WTC11 (cell line): Measurements from ENCODE around the gene TOMM40L. TPM values are rescaled to one million over a fixed set of nuclear protein-coding genes. Genes with fewer than 3 reads are reported as not detected.

Experiments
- ATAC-seq: fragments of 200-7000 bp; cut with Tn5 transposase; 2 replicates; pipeline ENCODE4 v1.10.0; 2021; ENCODE audit warnings: mild to moderate bottlenecking, moderate library complexity
- CTCF ChIA-PET: fragments of 300-600 bp; sonication (Branson Sonifier 250); formaldehyde crosslinking; loops from one replicate; lab custom pipeline; 2021; ENCODE audit warnings: antibody characterized with exemption; lab: Charles Lee
- POLR2A ChIA-PET: fragments of 350-600 bp; sonication (Branson Sonifier 250); formaldehyde crosslinking; loops from one replicate; lab custom pipeline; 2021; ENCODE audit warnings: antibody characterized with exemption; lab: Charles Lee
- DNase-seq: peaks from one replicate; pipeline ENCODE4 v3.0.0; 2021; ENCODE audit warnings: low spot score
- H3K27ac Mint-ChIP-seq: 2 replicates; pipeline ENCODE4 v1.8.0; 2021; ENCODE audit warnings: mixed read lengths
- H3K27me3 Mint-ChIP-seq: 2 replicates; pipeline ENCODE4 v1.8.0; 2021; ENCODE audit warnings: low read depth, mild to moderate bottlenecking, moderate library complexity, mixed read lengths
- H3K36me3 Mint-ChIP-seq: 2 replicates; pipeline ENCODE4 v1.8.0; 2021; ENCODE audit warnings: mixed read lengths
- H3K4me1 Mint-ChIP-seq: 2 replicates; pipeline ENCODE4 v1.8.0; 2022; ENCODE audit warnings: mixed read lengths
- H3K4me3 Mint-ChIP-seq: 2 replicates; pipeline ENCODE4 v1.8.0; 2021; ENCODE audit warnings: mild to moderate bottlenecking, moderate library complexity, mixed read lengths
- H3K9me3 Mint-ChIP-seq: 2 replicates; pipeline ENCODE4 v1.8.0; 2021; ENCODE audit warnings: mixed read lengths
- ETV6 ChIP-seq: sonication (generic); formaldehyde crosslinking; IDR thresholded peaks from 2 replicates; pipeline ENCODE4 v1.8.1; 2022; ENCODE audit warnings: mild to moderate bottlenecking, missing genetic modification reagents
- NFE2L1 ChIP-seq: sonication (generic); formaldehyde crosslinking; IDR thresholded peaks from 2 replicates; pipeline ENCODE4 v1.8.1; 2023; ENCODE audit warnings: missing genetic modification reagents
- RELA ChIP-seq: sonication (generic); formaldehyde crosslinking; IDR thresholded peaks from 2 replicates; pipeline ENCODE4 v1.8.1; 2022; ENCODE audit warnings: missing genetic modification reagents, mild to moderate bottlenecking, borderline replicate concordance
- SOX15 ChIP-seq: fragments of 250-450 bp; sonication (Bioruptor Pico); IDR thresholded peaks from 2 replicates; pipeline ENCODE4 v1.9.0; 2021; ENCODE audit warnings: mild to moderate bottlenecking
- SP1 ChIP-seq: sonication (generic); formaldehyde crosslinking; conservative IDR thresholded peaks from 2 replicates; pipeline ENCODE4 v1.8.1; 2022; ENCODE audit warnings: missing genetic modification reagents
- TP53 ChIP-seq: sonication (generic); formaldehyde crosslinking; IDR thresholded peaks from 2 replicates; pipeline ENCODE4 v1.8.1; 2023; ENCODE audit warnings: mild to moderate bottlenecking, missing genetic modification reagents
- ZNF232 ChIP-seq: sonication (generic); formaldehyde crosslinking; IDR thresholded peaks from 2 replicates; pipeline ENCODE4 v1.8.0; 2022; ENCODE audit warnings: mild to moderate bottlenecking, missing genetic modification reagents
- total RNA-seq: library from RNA; stranded (reverse); gene quantifications from 3 replicates; pipeline ENCODE4 v1.2.3, GENCODE V29; 2021
- TF ChIP-seq, protein P1 (sequence below): fragments of 250-450 bp; sonication (Bioruptor Pico); IDR thresholded peaks from 2 replicates; pipeline ENCODE4 v1.8.0; 2021; ENCODE audit warnings: mild to moderate bottlenecking
- TF ChIP-seq, protein P2 (sequence below): sonication (generic); formaldehyde crosslinking; IDR thresholded peaks from 2 replicates; pipeline ENCODE4 v1.8.1; 2022; ENCODE audit warnings: mild to moderate bottlenecking, moderate library complexity, missing genetic modification reagents
- TF ChIP-seq, protein P3 (sequence below): sonication (generic); formaldehyde crosslinking; IDR thresholded peaks from 2 replicates; pipeline ENCODE4 v1.8.1; 2023; ENCODE audit warnings: mild to moderate bottlenecking, missing genetic modification reagents, moderate library complexity
- TF ChIP-seq, protein P4 (sequence below): fragments of 250-450 bp; sonication (Bioruptor Pico); IDR thresholded peaks from 2 replicates; pipeline ENCODE4 v1.9.0; 2021; ENCODE audit warnings: moderate library complexity, mild to moderate bottlenecking, inconsistent platforms, borderline replicate concordance
- TF ChIP-seq, protein P5 (sequence below): sonication (generic); formaldehyde crosslinking; IDR thresholded peaks from 2 replicates; pipeline ENCODE4 v1.8.0; 2023; ENCODE audit warnings: missing genetic modification reagents
- TF ChIP-seq, protein P6 (sequence below): sonication (generic); formaldehyde crosslinking; IDR thresholded peaks from 2 replicates; pipeline ENCODE4 v1.8.0; 2022; ENCODE audit warnings: missing genetic modification reagents
- TF ChIP-seq, protein P7 (sequence below): sonication (generic); formaldehyde crosslinking; conservative IDR thresholded peaks from 2 replicates; pipeline ENCODE4 v1.8.1; 2023; ENCODE audit warnings: mild to moderate bottlenecking, low read depth, missing genetic modification reagents, moderate library complexity

TOMM40L gene
- total RNA-seq, 1 experiment from 2014 or later, result 16.9 TPM

DNA sequence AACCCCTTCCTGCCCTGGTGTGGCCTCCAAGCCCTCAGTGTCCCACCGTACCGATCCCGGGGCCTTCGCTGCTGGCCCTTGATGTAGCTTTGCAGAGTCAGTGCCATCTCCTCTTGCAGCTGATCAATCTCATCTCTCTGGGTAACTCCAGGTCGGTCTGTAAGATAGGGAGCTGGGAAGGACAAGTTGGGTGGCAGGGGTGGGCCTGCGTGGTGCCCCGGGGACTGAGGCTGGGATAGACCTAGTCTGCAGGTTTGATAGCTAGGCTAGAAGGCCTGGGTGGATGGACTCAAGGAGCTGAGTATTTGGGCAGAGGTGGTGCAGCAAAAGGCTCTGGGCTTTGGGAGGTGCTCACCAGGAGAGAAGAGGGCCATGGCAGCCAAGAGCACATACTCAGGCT, 4.9 kb downstream of the TOMM40L start (continued):
- TF ChIP-seq, protein P1, sequence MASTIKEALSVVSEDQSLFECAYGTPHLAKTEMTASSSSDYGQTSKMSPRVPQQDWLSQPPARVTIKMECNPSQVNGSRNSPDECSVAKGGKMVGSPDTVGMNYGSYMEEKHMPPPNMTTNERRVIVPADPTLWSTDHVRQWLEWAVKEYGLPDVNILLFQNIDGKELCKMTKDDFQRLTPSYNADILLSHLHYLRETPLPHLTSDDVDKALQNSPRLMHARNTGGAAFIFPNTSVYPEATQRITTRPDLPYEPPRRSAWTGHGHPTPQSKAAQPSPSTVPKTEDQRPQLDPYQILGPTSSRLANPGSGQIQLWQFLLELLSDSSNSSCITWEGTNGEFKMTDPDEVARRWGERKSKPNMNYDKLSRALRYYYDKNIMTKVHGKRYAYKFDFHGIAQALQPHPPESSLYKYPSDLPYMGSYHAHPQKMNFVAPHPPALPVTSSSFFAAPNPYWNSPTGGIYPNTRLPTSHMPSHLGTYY (CRISPR knock-in tag), result no peak
- TF ChIP-seq, all 79 proteins: peak for 0

DNA sequence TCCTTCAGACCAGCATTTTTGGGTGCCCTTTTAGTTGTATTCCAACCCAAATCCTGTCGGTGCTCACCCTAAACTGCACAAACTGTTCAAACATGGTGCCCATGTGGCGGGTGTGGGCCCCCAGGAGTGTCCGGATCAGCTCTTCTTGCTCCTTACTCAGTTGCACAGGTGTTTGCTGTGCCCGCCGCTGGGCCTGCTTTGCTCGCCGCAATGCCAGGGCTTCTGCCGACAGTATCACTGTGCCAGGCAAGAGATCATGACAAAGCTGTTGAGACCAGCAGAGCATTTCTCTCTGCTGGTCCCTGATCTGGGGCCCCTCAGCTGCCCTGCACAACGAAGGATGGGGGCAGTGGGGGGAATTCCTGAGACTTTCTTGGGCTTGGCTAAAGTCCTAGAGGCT, 7.2 kb downstream of the TOMM40L start:
- no peak for DNase-seq
- no peaks in the 10 kb centered on the region for H3K4me1 Mint-ChIP-seq
- no peaks in the 10 kb centered on the region for H3K9me3 Mint-ChIP-seq
- no peak for ATAC-seq
- H3K27me3 Mint-ChIP-seq, result no peaks in the 10 kb centered on the region; the same call in 1 of the 2 replicates
- ChIA-PET CTCF (interaction anchor here (1.7 kb wide), 1 partner anchor 73 kb away, joined by 15 read pairs; no protein-coding TSS in a partner anchor), POLR2A (interaction anchor here (0.5 kb wide), 1 partner anchor 143 kb away, joined by 4 read pairs; no protein-coding TSS in a partner anchor)
- H3K4me3 Mint-ChIP-seq, result no peak overlapping the region
- no peak overlapping the region for H3K27ac Mint-ChIP-seq
- H3K36me3 Mint-ChIP-seq, result peaks cover 6% of the 10 kb centered on the region; the same call in 1 of the 2 replicates
- no peak for TF ChIP-seq NFE2L1
- TF ChIP-seq, protein P2, sequence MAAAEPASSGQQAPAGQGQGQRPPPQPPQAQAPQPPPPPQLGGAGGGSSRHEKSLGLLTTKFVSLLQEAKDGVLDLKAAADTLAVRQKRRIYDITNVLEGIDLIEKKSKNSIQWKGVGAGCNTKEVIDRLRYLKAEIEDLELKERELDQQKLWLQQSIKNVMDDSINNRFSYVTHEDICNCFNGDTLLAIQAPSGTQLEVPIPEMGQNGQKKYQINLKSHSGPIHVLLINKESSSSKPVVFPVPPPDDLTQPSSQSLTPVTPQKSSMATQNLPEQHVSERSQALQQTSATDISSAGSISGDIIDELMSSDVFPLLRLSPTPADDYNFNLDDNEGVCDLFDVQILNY (CRISPR knock-in tag), result no peak
- TF ChIP-seq, protein P3, sequence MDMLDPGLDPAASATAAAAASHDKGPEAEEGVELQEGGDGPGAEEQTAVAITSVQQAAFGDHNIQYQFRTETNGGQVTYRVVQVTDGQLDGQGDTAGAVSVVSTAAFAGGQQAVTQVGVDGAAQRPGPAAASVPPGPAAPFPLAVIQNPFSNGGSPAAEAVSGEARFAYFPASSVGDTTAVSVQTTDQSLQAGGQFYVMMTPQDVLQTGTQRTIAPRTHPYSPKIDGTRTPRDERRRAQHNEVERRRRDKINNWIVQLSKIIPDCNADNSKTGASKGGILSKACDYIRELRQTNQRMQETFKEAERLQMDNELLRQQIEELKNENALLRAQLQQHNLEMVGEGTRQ (CRISPR knock-in tag), result no peak
- no peak for TF ChIP-seq RELA (CRISPR knock-in tag)
- TF ChIP-seq, protein P4, sequence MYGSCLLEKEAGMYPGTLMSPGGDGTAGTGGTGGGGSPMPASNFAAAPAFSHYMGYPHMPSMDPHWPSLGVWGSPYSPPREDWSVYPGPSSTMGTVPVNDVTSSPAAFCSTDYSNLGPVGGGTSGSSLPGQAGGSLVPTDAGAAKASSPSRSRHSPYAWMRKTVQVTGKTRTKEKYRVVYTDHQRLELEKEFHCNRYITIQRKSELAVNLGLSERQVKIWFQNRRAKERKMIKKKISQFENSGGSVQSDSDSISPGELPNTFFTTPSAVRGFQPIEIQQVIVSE, result no peak
- no peak for TF ChIP-seq SP1 (CRISPR knock-in tag)
- no peak for TF ChIP-seq ETV6 (CRISPR knock-in tag)
- TF ChIP-seq, protein P5, sequence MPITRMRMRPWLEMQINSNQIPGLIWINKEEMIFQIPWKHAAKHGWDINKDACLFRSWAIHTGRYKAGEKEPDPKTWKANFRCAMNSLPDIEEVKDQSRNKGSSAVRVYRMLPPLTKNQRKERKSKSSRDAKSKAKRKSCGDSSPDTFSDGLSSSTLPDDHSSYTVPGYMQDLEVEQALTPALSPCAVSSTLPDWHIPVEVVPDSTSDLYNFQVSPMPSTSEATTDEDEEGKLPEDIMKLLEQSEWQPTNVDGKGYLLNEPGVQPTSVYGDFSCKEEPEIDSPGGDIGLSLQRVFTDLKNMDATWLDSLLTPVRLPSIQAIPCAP (CRISPR knock-in tag), result no peak
- TF ChIP-seq ZNF232 (CRISPR knock-in tag), result no peak
- TF ChIP-seq, protein P6, sequence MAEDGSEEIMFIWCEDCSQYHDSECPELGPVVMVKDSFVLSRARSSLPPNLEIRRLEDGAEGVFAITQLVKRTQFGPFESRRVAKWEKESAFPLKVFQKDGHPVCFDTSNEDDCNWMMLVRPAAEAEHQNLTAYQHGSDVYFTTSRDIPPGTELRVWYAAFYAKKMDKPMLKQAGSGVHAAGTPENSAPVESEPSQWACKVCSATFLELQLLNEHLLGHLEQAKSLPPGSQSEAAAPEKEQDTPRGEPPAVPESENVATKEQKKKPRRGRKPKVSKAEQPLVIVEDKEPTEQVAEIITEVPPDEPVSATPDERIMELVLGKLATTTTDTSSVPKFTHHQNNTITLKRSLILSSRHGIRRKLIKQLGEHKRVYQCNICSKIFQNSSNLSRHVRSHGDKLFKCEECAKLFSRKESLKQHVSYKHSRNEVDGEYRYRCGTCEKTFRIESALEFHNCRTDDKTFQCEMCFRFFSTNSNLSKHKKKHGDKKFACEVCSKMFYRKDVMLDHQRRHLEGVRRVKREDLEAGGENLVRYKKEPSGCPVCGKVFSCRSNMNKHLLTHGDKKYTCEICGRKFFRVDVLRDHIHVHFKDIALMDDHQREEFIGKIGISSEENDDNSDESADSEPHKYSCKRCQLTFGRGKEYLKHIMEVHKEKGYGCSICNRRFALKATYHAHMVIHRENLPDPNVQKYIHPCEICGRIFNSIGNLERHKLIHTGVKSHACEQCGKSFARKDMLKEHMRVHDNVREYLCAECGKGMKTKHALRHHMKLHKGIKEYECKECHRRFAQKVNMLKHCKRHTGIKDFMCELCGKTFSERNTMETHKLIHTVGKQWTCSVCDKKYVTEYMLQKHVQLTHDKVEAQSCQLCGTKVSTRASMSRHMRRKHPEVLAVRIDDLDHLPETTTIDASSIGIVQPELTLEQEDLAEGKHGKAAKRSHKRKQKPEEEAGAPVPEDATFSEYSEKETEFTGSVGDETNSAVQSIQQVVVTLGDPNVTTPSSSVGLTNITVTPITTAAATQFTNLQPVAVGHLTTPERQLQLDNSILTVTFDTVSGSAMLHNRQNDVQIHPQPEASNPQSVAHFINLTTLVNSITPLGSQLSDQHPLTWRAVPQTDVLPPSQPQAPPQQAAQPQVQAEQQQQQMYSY (CRISPR knock-in tag), result no peak
- TF ChIP-seq TP53 (CRISPR knock-in tag), result no peak
- TF ChIP-seq, protein P7, sequence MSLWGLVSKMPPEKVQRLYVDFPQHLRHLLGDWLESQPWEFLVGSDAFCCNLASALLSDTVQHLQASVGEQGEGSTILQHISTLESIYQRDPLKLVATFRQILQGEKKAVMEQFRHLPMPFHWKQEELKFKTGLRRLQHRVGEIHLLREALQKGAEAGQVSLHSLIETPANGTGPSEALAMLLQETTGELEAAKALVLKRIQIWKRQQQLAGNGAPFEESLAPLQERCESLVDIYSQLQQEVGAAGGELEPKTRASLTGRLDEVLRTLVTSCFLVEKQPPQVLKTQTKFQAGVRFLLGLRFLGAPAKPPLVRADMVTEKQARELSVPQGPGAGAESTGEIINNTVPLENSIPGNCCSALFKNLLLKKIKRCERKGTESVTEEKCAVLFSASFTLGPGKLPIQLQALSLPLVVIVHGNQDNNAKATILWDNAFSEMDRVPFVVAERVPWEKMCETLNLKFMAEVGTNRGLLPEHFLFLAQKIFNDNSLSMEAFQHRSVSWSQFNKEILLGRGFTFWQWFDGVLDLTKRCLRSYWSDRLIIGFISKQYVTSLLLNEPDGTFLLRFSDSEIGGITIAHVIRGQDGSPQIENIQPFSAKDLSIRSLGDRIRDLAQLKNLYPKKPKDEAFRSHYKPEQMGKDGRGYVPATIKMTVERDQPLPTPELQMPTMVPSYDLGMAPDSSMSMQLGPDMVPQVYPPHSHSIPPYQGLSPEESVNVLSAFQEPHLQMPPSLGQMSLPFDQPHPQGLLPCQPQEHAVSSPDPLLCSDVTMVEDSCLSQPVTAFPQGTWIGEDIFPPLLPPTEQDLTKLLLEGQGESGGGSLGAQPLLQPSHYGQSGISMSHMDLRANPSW (CRISPR knock-in tag), result no peak
- no peak for TF ChIP-seq SOX15 (CRISPR knock-in tag)
- TF ChIP-seq, all 79 proteins: peak for 0
